Sigmoid colon (tissue), 7 donors: Measurements from ENCODE around the gene ANAPC15. TPM values are rescaled to one million over a fixed set of nuclear protein-coding genes. Genes with fewer than 3 reads are reported as not detected.

Source experiments
- DNase-seq: peaks from one replicate; pipeline ENCODE4 v3.0.0-alpha.2; 2019
- H3K27ac ChIP-seq, 4 donors: fragments of 200-600 bp; sonication (generic); one replicate each; pipeline ENCODE4 v1.5.1; 2016 to 2019; ENCODE audit warnings: mild to moderate bottlenecking in 1 of 4
- H3K27me3 ChIP-seq, 3 donors: fragments of 200-600 bp; sonication (generic); one replicate each; pipeline ENCODE4 v1.5.1; 2019; ENCODE audit warnings: mild to moderate bottlenecking in 1 of 3
- H3K36me3 ChIP-seq, 4 donors: fragments of 200-600 bp; sonication (generic); one replicate each; pipeline ENCODE4 v1.5.1; 2016 to 2019
- H3K4me1 ChIP-seq, 4 donors: fragments of 200-600 bp; sonication (generic); one replicate each; pipeline ENCODE4 v1.5.1; 2017 to 2019
- H3K4me3 ChIP-seq, 4 donors: fragments of 200-600 bp; sonication (generic); one replicate each; pipeline ENCODE4 v1.5.1; 2017 to 2019; ENCODE audit warnings: mild to moderate bottlenecking in 2 of 4, moderate library complexity in 1 of 4
- H3K9me3 ChIP-seq, 4 donors: fragments of 200-600 bp in 3 of 4; sonication (generic) in 3 of 4; one replicate each; pipeline versions ENCODE4 v1.5.1 to v1.6.1; 2013 to 2019
- EP300 ChIP-seq, 4 donors: sonication (generic); formaldehyde crosslinking; IDR thresholded peaks; one replicate each; pipeline ENCODE4 v1.6.1; 2017; ENCODE audit warnings: antibody characterized with exemption in 4 of 4
- POLR2AphosphoS5 ChIP-seq, 4 donors: sonication (generic); formaldehyde crosslinking; IDR thresholded peaks; one replicate each; pipeline ENCODE4 v1.6.1; 2017; ENCODE audit warnings: antibody characterized with exemption in 4 of 4
- WGBS, 2 donors: extraction: QIAGEN DNeasy Blood & Tissue Kit; methylation state at CpG; one replicate each; pipeline ENCODE4 v1.1.7; 2013; 5-methylcytosine and 5-hydroxymethylcytosine counted together
- intact Hi-C: fragments of 100-400 bp; cut with DNase I; formaldehyde crosslinking; loops from one replicate; pipeline ENCODE4 v1.15.1; 2023
- polyA plus RNA-seq, 3 donors: library from polyadenylated mRNA; stranded (reverse); fragments of 200-250 nt; gene quantifications; one replicate each; pipeline ENCODE4 v1.2.3, GENCODE V29; 2013
- small RNA-seq, 3 donors: library from RNA; depleted of rRNA; stranded (forward); fragments of <200 nt; gene quantifications; one replicate each; pipeline ENCODE3, GENCODE V24; 2016
- total RNA-seq, 4 donors: library from RNA; depleted of rRNA; stranded (reverse); fragments of >200 nt; gene quantifications; one replicate each; pipeline ENCODE4 v1.1.0, GENCODE V29; 2016
- TF ChIP-seq, protein P1 (sequence below), 4 experiments: fragments of 450-650 bp in 3 of 4; fragments of 200-600 bp in 1 of 4; IDR thresholded peaks; one replicate each; pipeline ENCODE4 v1.5.1; 2016 to 2019; ENCODE audit warnings: antibody characterized with exemption in 4 of 4, mild to moderate bottlenecking in 3 of 4, moderate library complexity in 2 of 4
- donor health status: healthy with polysubstance abuse.
- donor health status: Bipolar disorder and iron deficiency.
- donor health status: healthy.

Gene ANAPC15
- total and polyA plus RNA-seq, 7 donors, result 48.5 to 93.1 (median 77.1) TPM

DNA sequence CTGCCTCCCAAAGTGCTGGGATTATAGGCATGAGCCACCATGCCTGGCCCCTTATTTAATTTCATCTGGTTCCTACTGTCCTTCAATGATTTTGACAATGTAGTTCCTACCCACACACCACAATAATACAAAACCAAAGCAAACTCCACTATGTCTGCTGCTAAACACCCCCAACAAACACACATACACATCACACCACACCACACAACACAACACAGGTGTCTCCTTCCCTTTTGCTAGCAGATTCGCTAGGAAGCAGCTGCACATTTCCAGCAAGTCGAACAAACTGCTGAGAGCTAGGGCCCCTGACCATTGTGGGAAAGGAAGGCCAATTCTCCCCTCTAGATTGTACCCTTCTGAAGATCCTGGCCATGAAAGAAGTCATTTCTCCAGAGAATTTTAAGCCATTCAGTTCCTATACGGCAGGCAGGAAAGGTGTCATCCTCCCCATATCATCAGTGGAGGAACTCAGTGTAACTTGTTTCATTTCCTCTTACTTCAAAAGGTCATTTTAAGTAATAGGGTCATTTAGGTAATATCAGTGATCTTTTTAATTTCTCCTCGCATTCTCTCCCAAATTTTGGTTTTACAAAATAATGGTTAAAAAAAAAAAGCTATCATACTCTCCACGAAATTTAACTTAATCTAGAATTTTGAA lies 50.6 kb downstream of the ANAPC15 start:
- no peaks in the 10 kb centered on the region for H3K27me3 ChIP-seq
- no peak overlapping the region for H3K27ac ChIP-seq
- no peak for TF ChIP-seq EP300 (IDR thresholded peaks at IDR 0.05)
- TF ChIP-seq, protein P1, sequence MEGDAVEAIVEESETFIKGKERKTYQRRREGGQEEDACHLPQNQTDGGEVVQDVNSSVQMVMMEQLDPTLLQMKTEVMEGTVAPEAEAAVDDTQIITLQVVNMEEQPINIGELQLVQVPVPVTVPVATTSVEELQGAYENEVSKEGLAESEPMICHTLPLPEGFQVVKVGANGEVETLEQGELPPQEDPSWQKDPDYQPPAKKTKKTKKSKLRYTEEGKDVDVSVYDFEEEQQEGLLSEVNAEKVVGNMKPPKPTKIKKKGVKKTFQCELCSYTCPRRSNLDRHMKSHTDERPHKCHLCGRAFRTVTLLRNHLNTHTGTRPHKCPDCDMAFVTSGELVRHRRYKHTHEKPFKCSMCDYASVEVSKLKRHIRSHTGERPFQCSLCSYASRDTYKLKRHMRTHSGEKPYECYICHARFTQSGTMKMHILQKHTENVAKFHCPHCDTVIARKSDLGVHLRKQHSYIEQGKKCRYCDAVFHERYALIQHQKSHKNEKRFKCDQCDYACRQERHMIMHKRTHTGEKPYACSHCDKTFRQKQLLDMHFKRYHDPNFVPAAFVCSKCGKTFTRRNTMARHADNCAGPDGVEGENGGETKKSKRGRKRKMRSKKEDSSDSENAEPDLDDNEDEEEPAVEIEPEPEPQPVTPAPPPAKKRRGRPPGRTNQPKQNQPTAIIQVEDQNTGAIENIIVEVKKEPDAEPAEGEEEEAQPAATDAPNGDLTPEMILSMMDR (IDR thresholded peaks at IDR 0.05), result no peak
- no peak for TF ChIP-seq POLR2AphosphoS5 (IDR thresholded peaks at IDR 0.05)
- peaks cover 0 to 10% (median 8%) of the 10 kb centered on the region in 4 donors for H3K4me1 ChIP-seq
- no peak overlapping the region for H3K4me3 ChIP-seq
- no peaks in the 10 kb centered on the region for H3K9me3 ChIP-seq
- peaks cover 0 to 9% (median 0%) of the 10 kb centered on the region in 4 donors for H3K36me3 ChIP-seq
- DNase-seq, result no peak
- intact Hi-C loops, result no loop called here
- 83 to 92% methylated on average over 5 of the region's 5 CpGs for WGBS, 2 donors

Small RNA genes within 50 kb of the gene (small RNA-seq; reads per million reads assigned to genes)
- gene MIR3165, result 0 reads per million in 3 donors

Other genes with a start within 250 kb of the ANAPC15 start
- gene DEFB131B, start 234.2 kb downstream of the ANAPC15 start, total RNA-seq, result not detected
- gene DEFB131B, start 234.2 kb downstream of the ANAPC15 start, polyA plus RNA-seq, result not detected
- gene XNDC1N, start 184.1 kb downstream of the ANAPC15 start, total RNA-seq, result 1 to 10 TPM; 6.3 to 10.0 (median 8.2) TPM
- 1 to 10 TPM; 1.8 to 5.6 (median 1.8) TPM for gene XNDC1N, start 184.1 kb downstream of the ANAPC15 start, polyA plus RNA-seq
- 10 to 100 TPM; 25.2 to 34.6 (median 25.3) TPM for gene RNF121, start 183.6 kb downstream of the ANAPC15 start, total RNA-seq
- gene RNF121, start 183.6 kb downstream of the ANAPC15 start, polyA plus RNA-seq, result 10 to 100 TPM in 2 of 3 donors, 1 to 10 TPM in 1; 7.2 to 27.2 (median 11.3) TPM
- 1 to 10 TPM; 2.5 to 7.5 (median 5.1) TPM for gene IL18BP, start 113.8 kb downstream of the ANAPC15 start, total RNA-seq
- 10 to 100 TPM in 1 of 3 donors, 1 to 10 TPM in 2; 4.8 to 21.3 (median 6.0) TPM for gene IL18BP, start 113.8 kb downstream of the ANAPC15 start, polyA plus RNA-seq
- gene NUMA1, start 32.2 kb downstream of the ANAPC15 start, total RNA-seq, result 100 to 1,000 TPM; 249 to 343 (median 265) TPM
- gene NUMA1, start 32.2 kb downstream of the ANAPC15 start, polyA plus RNA-seq, result 100 to 1,000 TPM in 2 of 3 donors, 10 to 100 TPM in 1; 99.1 to 176 (median 109) TPM
- gene LRRC51, start 31.8 kb downstream of the ANAPC15 start, total RNA-seq, result 10 to 100 TPM in 1 of 4 donors, 1 to 10 TPM in 3; 3.2 to 14.8 (median 6.4) TPM
- 10 to 100 TPM in 2 of 3 donors, 1 to 10 TPM in 1; 4.6 to 12.3 (median 10.8) TPM for gene LRRC51, start 31.8 kb downstream of the ANAPC15 start, polyA plus RNA-seq
- gene LAMTOR1, start 9.4 kb downstream of the ANAPC15 start, total RNA-seq, result 100 to 1,000 TPM in 3 of 4 donors, 10 to 100 TPM in 1; 87.2 to 123 (median 120) TPM
- 100 to 1,000 TPM; 132 to 256 (median 228) TPM for gene LAMTOR1, start 9.4 kb downstream of the ANAPC15 start, polyA plus RNA-seq
- not detected for gene TOMT, start 6.8 kb downstream of the ANAPC15 start, total RNA-seq
- not detected for gene TOMT, start 6.8 kb downstream of the ANAPC15 start, polyA plus RNA-seq
- not detected for gene FOLR3, start 23.0 kb upstream of the ANAPC15 start, total RNA-seq
- under 1 TPM in 1 of 3 donors, not detected in 2; 0.16 TPM for gene FOLR3, start 23.0 kb upstream of the ANAPC15 start, polyA plus RNA-seq
- gene FOLR1, start 79.4 kb upstream of the ANAPC15 start, total RNA-seq, result under 1 TPM in 1 of 4 donors, not detected in 3; 0.71 TPM
- gene FOLR1, start 79.4 kb upstream of the ANAPC15 start, polyA plus RNA-seq, result under 1 TPM in 1 of 3 donors, not detected in 2; 0.15 TPM
- gene FOLR2, start 104.1 kb upstream of the ANAPC15 start, total RNA-seq, result 10 to 100 TPM; 14.7 to 61.7 (median 42.9) TPM
- 10 to 100 TPM; 14.1 to 27.0 (median 17.4) TPM for gene FOLR2, start 104.1 kb upstream of the ANAPC15 start, polyA plus RNA-seq
- 100 to 1,000 TPM in 1 of 4 donors, 10 to 100 TPM in 3; 66.6 to 195 (median 77.5) TPM for gene INPPL1, start 112.1 kb upstream of the ANAPC15 start, total RNA-seq
- gene INPPL1, start 112.1 kb upstream of the ANAPC15 start, polyA plus RNA-seq, result 10 to 100 TPM; 30.0 to 96.5 (median 32.6) TPM
- 1 to 10 TPM in 1 of 4 donors, under 1 TPM in 2, not detected in 1; 0.41 to 2.9 (median 0.82) TPM for gene PHOX2A, start 131.5 kb upstream of the ANAPC15 start, total RNA-seq
- gene PHOX2A, start 131.5 kb upstream of the ANAPC15 start, polyA plus RNA-seq, result 1 to 10 TPM in 1 of 3 donors, not detected in 2; 1.7 TPM